Right lobe of liver (tissue), 6 donors: ENCODE measurements around the gene KMT2E. TPM values are rescaled to one million over a fixed set of nuclear protein-coding genes. Genes with fewer than 3 reads are reported as not detected.
"Not testable (repeated sequence)": the region's sequence is repeated elsewhere in the genome, so short reads cannot be mapped to it uniquely, and the experiment has no call there.

Source experiments
- ATAC-seq, 4 donors: fragments of 200-7000 bp; cut with Tn5 transposase; one replicate each; pipeline ENCODE4 v1.9.1; 2020; ENCODE audit warnings: mild to moderate bottlenecking in 4 of 4, moderate library complexity in 4 of 4
- DNase-seq, 3 donors: peaks; one replicate each; pipeline ENCODE4 v3.0.0-alpha.2; 2020
- H3K27ac ChIP-seq, 3 donors: fragments of 200-600 bp; one replicate each; pipeline ENCODE4 v1.8.0; 2022
- H3K27me3 ChIP-seq, 2 donors: fragments of 200-600 bp; one replicate each; pipeline ENCODE4 v1.8.0; 2022
- H3K36me3 ChIP-seq, 4 donors: fragments of 200-600 bp; sonication (generic) in 1 of 4; one replicate each; pipeline versions ENCODE4 v1.5.1 to v1.8.0; 2017 to 2022; ENCODE audit warnings: control low read depth in 1 of 4
- H3K4me1 ChIP-seq, 4 donors: fragments of 200-600 bp; sonication (generic) in 1 of 4; one replicate each; pipeline versions ENCODE4 v1.5.1 to v1.8.0; 2017 to 2022; ENCODE audit warnings: control low read depth in 1 of 4
- H3K4me3 ChIP-seq, 3 donors: fragments of 200-600 bp; one replicate each; pipeline ENCODE4 v1.8.0; 2022
- H3K9me3 ChIP-seq, 4 donors: fragments of 200-600 bp; sonication (generic) in 1 of 4; one replicate each; pipeline versions ENCODE4 v1.5.1 to v1.8.0; 2017 to 2022; ENCODE audit warnings: control low read depth in 1 of 4
- POLR2A ChIP-seq: fragments of 450-650 bp; IDR thresholded peaks from one replicate; pipeline ENCODE4 v1.6.1; 2017; ENCODE audit warnings: antibody characterized with exemption, mild to moderate bottlenecking
- WGBS: methylation state at CpG from one replicate; pipeline ENCODE4 v1.1.6; 2018; ENCODE audit warnings: low coverage, low lambda C conversion rate; ENCODE audit not compliant: insufficient coverage; ENCODE audit errors: missing lambda C conversion rate; 5-methylcytosine and 5-hydroxymethylcytosine counted together
- intact Hi-C, 2 donors: fragments of 100-400 bp; cut with DNase I; formaldehyde crosslinking; loops; one replicate each; pipeline versions ENCODE4 v1.11.2 to v1.14.1; 2022
- total RNA-seq, 6 experiments: library from RNA; depleted of rRNA in 2 of 6; stranded (reverse); fragments of >200 nt in 2 of 6; fragmentation: NEBNext Ultra II Directional in 3 of 6; extraction: Animal tissue kit (Norgen Biotek cat#: 25700) in 3 of 6; gene quantifications; one replicate each; pipeline versions ENCODE4 v1.1.0 to v1.2.4, GENCODE V29; 2016 to 2023
- TF ChIP-seq, protein P1 (sequence below), 4 donors: fragments of 200-600 bp in 3 of 4; fragments of 450-650 bp in 1 of 4; IDR thresholded peaks; one replicate each; pipeline versions ENCODE4 v1.5.1 to v1.8.0; 2016 to 2022; ENCODE audit warnings: antibody characterized with exemption in 4 of 4, mild to moderate bottlenecking in 2 of 4
- donor health status: DM: no; HTN: yes; CAD: no.
- donor health status: DM: no; HTN: no; CAD: no.
- donor health status: DM: no; HTN: no; CAD: no.
- donor health status: DM: no; HTN: yes; CAD: no.
- donor health status: DM: no; HTN: yes; CAD: no.

Gene KMT2E
- total RNA-seq, 6 experiments from 2014 or later = 21.6 to 31.6 (median 25.3) TPM

DNA sequence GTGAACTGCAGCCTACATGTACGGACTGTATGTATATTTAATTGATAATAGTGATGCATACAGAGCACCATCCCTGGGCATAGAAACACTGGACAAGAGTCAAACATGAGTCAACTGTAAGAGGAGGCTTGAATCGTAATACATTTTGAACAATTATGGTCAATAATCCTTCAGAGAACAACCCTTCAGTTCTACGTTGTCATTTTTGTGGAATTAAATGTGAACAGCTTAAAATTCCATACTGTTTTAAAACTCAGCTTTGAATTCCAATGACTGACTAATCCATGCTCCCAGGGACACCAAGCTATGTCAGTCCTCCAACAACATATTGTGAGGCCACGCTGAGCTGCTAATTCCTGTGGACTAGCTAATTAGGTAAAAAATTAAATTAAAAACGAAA is 41.5 kb upstream of the KMT2E start:
- 85% methylated on average over 5 of the region's 5 CpGs for WGBS
- Histone ChIP-seq H3K27ac (no peak overlapping the region), H3K4me3 (no peak overlapping the region), H3K4me1 (peaks cover 0 to 12% (median 4%) of the 10 kb centered on the region in 4 donors), H3K9me3 (no peaks in the 10 kb centered on the region), H3K36me3 (no peaks in the 10 kb centered on the region), H3K27me3 (no peaks in the 10 kb centered on the region)
- DNase-seq = no peak
- TF ChIP-seq, protein P1, sequence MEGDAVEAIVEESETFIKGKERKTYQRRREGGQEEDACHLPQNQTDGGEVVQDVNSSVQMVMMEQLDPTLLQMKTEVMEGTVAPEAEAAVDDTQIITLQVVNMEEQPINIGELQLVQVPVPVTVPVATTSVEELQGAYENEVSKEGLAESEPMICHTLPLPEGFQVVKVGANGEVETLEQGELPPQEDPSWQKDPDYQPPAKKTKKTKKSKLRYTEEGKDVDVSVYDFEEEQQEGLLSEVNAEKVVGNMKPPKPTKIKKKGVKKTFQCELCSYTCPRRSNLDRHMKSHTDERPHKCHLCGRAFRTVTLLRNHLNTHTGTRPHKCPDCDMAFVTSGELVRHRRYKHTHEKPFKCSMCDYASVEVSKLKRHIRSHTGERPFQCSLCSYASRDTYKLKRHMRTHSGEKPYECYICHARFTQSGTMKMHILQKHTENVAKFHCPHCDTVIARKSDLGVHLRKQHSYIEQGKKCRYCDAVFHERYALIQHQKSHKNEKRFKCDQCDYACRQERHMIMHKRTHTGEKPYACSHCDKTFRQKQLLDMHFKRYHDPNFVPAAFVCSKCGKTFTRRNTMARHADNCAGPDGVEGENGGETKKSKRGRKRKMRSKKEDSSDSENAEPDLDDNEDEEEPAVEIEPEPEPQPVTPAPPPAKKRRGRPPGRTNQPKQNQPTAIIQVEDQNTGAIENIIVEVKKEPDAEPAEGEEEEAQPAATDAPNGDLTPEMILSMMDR (IDR thresholded peaks at IDR 0.05) = no peak
- TF ChIP-seq POLR2A = no peak
- ATAC-seq = no peak
- intact Hi-C loops = no loop called here

DNA sequence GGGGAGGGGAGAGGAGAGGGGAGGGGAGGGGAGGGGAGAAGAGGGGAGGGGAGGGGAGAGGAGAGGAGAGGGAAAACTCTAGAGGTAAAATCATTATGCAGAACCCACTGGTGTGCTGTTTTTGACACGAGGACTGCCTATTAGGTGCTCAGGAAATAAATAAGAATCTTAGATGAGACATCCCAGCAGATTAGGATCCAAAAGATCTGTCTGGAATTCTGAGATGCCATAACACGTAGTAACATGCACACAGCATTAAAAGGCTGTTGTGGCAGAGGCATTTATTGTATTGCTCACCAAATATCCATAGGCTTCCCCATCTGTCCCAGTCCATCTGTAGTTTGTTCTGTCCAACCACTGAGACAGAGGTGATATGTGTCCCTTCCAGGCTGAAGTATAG is 40.8 kb upstream of the KMT2E start:
- ATAC-seq (no peak), DNase-seq (no peak)
- WGBS = 80% methylated on average over 1 of the region's 2 CpGs
- Histone ChIP-seq H3K9me3 (no peaks in the 10 kb centered on the region), H3K4me3 (no peak overlapping the region), H3K36me3 (no peaks in the 10 kb centered on the region), H3K27me3 (no peaks in the 10 kb centered on the region), H3K4me1 (peaks cover 0 to 12% (median 4%) of the 10 kb centered on the region in 4 donors), H3K27ac (no peak overlapping the region)
- no peak for TF ChIP-seq POLR2A
- TF ChIP-seq, protein P1 (IDR thresholded peaks at IDR 0.05) = no peak
- intact Hi-C loops = no loop called here

DNA sequence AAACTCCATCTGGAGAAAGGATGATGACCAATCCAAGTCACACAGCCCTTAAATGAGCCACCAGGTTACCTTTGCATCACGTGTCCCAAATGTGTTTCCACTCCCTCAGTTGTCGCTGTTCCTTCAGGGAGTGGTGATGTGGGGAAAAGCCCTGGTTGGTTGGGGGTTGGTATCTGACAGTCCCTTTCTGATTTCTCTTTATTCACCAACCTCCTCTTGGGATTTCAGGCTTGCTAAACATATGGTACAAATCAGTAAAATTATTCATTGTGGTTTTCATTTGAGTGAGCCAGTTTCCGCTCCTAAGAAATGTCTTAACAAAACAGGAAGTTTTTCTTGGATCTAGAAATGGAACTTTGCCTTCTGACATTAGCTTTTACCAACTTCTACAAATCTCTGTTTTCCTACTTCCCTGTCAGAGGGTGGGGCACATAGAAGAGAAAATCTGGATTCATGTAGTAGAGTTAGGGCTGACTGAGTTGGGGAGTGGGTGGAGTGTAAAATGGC is 40.0 kb upstream of the KMT2E start:
- intact Hi-C loops = no loop called here
- DNase-seq = no peak
- peak in 3 of 4 donors; percentile 12 to 45 (median 16) for ATAC-seq
- Histone ChIP-seq H3K27ac (peak overlapping the region in 1 of 3 donors; percentile 52), H3K36me3 (no peaks in the 10 kb centered on the region), H3K9me3 (no peaks in the 10 kb centered on the region), H3K27me3 (no peaks in the 10 kb centered on the region), H3K4me1 (peaks cover 0 to 8% (median under 1%) of the 10 kb centered on the region in 4 donors), H3K4me3 (no peak overlapping the region)
- 68% methylated on average over 2 of the region's 3 CpGs for WGBS
- no peak for TF ChIP-seq POLR2A
- TF ChIP-seq, protein P1 (IDR thresholded peaks at IDR 0.05) = no peak

DNA sequence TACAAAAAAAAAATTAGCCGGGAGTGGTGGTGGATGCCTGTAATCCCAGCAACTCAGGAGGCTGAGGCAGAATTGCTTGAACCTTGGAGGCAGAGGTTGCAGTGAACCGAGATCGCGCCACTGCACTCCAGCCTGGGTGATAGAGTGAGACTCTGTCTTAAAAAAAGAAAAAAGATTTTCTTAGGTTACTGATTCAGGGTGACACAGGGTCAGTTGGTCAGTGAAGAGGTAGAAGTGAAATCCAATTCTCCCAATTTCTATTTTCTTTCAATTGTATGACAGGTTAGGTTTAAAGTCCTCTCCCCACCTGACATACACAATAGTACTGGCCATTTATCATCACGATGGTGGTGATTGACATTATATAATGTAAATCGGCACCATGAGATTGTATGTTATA is 38.5 kb upstream of the KMT2E start:
- H3K27me3 ChIP-seq, H3K4me1 ChIP-seq, H3K36me3 ChIP-seq, DNase-seq, H3K9me3 ChIP-seq, H3K4me3 ChIP-seq, intact Hi-C loops, ATAC-seq, H3K27ac ChIP-seq: not testable (repeated sequence)
- 92% methylated on average over 6 of the region's 6 CpGs for WGBS

DNA sequence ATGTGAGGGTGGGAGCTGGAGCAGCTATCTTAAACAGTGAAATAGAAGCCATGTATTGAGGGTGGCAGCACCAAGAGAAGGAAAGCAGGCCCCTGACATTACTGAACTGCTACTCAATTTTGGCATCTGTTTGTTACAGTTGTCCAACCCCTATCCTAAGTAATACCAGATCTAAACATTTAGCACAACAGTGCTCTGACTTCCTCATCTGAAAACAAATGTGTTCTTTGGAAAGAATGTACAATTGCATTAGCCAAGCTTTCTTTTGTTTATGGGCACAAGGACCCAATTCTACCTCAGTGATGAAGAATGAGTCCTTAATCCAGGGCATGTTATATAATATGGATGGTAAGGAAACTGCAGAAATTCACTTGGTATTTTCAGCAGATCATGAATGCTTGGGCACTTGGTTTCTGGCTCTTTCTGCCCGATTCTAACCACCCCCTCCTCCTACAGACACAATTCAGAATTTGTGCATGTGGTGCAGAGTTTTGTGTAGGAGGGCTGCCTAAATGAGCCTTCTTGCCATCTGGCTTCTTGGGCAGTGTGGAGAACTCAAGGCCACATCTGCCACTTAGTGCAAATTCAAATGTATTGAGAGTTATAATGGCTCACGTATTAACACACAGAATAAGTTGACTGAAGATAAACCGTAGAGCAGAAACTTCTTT is 36.9 kb upstream of the KMT2E start:
- Histone ChIP-seq H3K9me3 (no peaks in the 10 kb centered on the region), H3K36me3 (no peaks in the 10 kb centered on the region), H3K4me3 (no peak overlapping the region), H3K27me3 (no peaks in the 10 kb centered on the region), H3K27ac (no peak overlapping the region), H3K4me1 (peaks cover 0 to 1% (median 0%) of the 10 kb centered on the region in 4 donors)
- intact Hi-C loops = no loop called here
- TF ChIP-seq, protein P1 (IDR thresholded peaks at IDR 0.05) = no peak
- TF ChIP-seq POLR2A = no peak
- 71% methylated on average over 3 of the region's 3 CpGs for WGBS
- DNase-seq = no peak
- no peak for ATAC-seq
